Mesothelial cell of epicardium (in vitro differentiated cells): ENCODE results near the gene KREMEN1. TPM values are rescaled to one million over a fixed set of nuclear protein-coding genes. Genes with fewer than 3 reads are reported as not detected.

Experiments
- DNase-seq, 2 experiments: peaks; one replicate each; pipeline ENCODE4 v3.0.0; 2021; ENCODE audit warnings: low spot score in 2 of 2; ENCODE audit not compliant: unreplicated experiment in 2 of 2
- H3K27ac Mint-ChIP-seq: 2 replicates; pipeline ENCODE4 v1.8.0; 2021; ENCODE audit warnings: mixed read lengths
- H3K27me3 Mint-ChIP-seq: 2 replicates; pipeline ENCODE4 v1.8.0; 2021; ENCODE audit warnings: low read depth, mixed read lengths
- H3K36me3 Mint-ChIP-seq: 2 replicates; pipeline ENCODE4 v1.8.0; 2021; ENCODE audit warnings: mixed read lengths
- H3K4me1 Mint-ChIP-seq: 2 replicates; pipeline ENCODE4 v1.8.0; 2021; ENCODE audit warnings: mixed read lengths
- H3K4me3 Mint-ChIP-seq: 2 replicates; pipeline ENCODE4 v1.8.0; 2021; ENCODE audit warnings: mild to moderate bottlenecking, moderate library complexity, mixed read lengths
- H3K9me3 Mint-ChIP-seq: 2 replicates; pipeline ENCODE4 v1.8.0; 2021; ENCODE audit warnings: mixed read lengths
- CTCF ChIP-seq: fragments of 200-600 bp; sonication (generic); IDR thresholded peaks from one replicate; pipeline ENCODE4 v1.5.0; 2021; ENCODE audit warnings: antibody characterized with exemption; ENCODE audit not compliant: unreplicated experiment
- total RNA-seq: library from RNA; stranded (reverse); gene quantifications from 3 replicates; pipeline ENCODE4 v1.2.1, GENCODE V29; 2021

The KREMEN1 gene
- total RNA-seq, 1 donor from 2014 or later: 24.4 TPM

GRCh38 chr22:29202212-29203192 lies 129.7 kb downstream of the KREMEN1 start:
- no peak for DNase-seq
- no peaks in the 10 kb centered on the region for H3K9me3 Mint-ChIP-seq
- H3K36me3 Mint-ChIP-seq: no peaks in the 10 kb centered on the region
- H3K4me1 Mint-ChIP-seq: peaks cover 13% of the 10 kb centered on the region
- H3K4me3 Mint-ChIP-seq: no peak overlapping the region
- H3K27me3 Mint-ChIP-seq: no peaks in the 10 kb centered on the region
- TF ChIP-seq CTCF: no peak
- peak overlapping the region; percentile 2 for H3K27ac Mint-ChIP-seq

- peak overlapping the region; percentile 2 for H3K4me3 Mint-ChIP-seq
- DNase-seq: no peak
Observed at GRCh38 chr22:29203488-29204454, 130.9 kb downstream of the KREMEN1 start.

GRCh38 chr22:29204455-29205183 lies 131.8 kb downstream of the KREMEN1 start:
- no peaks in the 10 kb centered on the region for H3K9me3 Mint-ChIP-seq
- no peaks in the 10 kb centered on the region for H3K27me3 Mint-ChIP-seq
- peaks cover 22% of the 10 kb centered on the region for H3K4me1 Mint-ChIP-seq
- no peak for DNase-seq
- TF ChIP-seq CTCF: no peak
- peak overlapping the region; percentile 52 for H3K4me3 Mint-ChIP-seq
- H3K27ac Mint-ChIP-seq: no peak overlapping the region
- H3K36me3 Mint-ChIP-seq: no peaks in the 10 kb centered on the region

More at GRCh38 chr22:29203488-29204454, 130.9 kb downstream of the KREMEN1 start:
- H3K36me3 Mint-ChIP-seq: no peaks in the 10 kb centered on the region
- H3K27me3 Mint-ChIP-seq: no peaks in the 10 kb centered on the region
- TF ChIP-seq CTCF: no peak
- peaks cover 13% of the 10 kb centered on the region for H3K4me1 Mint-ChIP-seq
- H3K27ac Mint-ChIP-seq: no peak overlapping the region
- no peaks in the 10 kb centered on the region for H3K9me3 Mint-ChIP-seq

GRCh38 chr22:29205252-29205593 lies 132.4 kb downstream of the KREMEN1 start:
- peaks cover 23% of the 10 kb centered on the region for H3K4me1 Mint-ChIP-seq
- no peaks in the 10 kb centered on the region for H3K9me3 Mint-ChIP-seq
- no peak for TF ChIP-seq CTCF
- H3K27me3 Mint-ChIP-seq: no peaks in the 10 kb centered on the region
- peak overlapping the region; percentile 17 for H3K27ac Mint-ChIP-seq
- no peak for DNase-seq
- peak overlapping the region; percentile 52 for H3K4me3 Mint-ChIP-seq
- H3K36me3 Mint-ChIP-seq: no peaks in the 10 kb centered on the region
